Subcutaneous adipose tissue (tissue), 4 donors: ENCODE data around the gene PIGP. TPM values are rescaled to one million over a fixed set of nuclear protein-coding genes. Genes with fewer than 3 reads are reported as not detected.

Experiments used
- small RNA-seq: library from RNA; depleted of rRNA; stranded (forward); fragments of <200 nt; gene quantifications from one replicate; pipeline ENCODE3, GENCODE V24; 2016
- total RNA-seq, 4 donors: library from RNA; depleted of rRNA; stranded (reverse); fragments of >200 nt; gene quantifications; one replicate each; pipeline ENCODE4 v1.1.0, GENCODE V29; 2016
- TF ChIP-seq, protein P1 (sequence below): fragments of 450-650 bp; IDR thresholded peaks from one replicate; pipeline ENCODE4 v1.5.1; 2016; ENCODE audit warnings: low read depth, mild to moderate bottlenecking, control low read depth, antibody characterized with exemption, moderate library complexity

PIGP gene
- total RNA-seq, 4 donors from 2014 or later, result 26.6 to 73.5 (median 28.8) TPM

- TF ChIP-seq, protein P1, sequence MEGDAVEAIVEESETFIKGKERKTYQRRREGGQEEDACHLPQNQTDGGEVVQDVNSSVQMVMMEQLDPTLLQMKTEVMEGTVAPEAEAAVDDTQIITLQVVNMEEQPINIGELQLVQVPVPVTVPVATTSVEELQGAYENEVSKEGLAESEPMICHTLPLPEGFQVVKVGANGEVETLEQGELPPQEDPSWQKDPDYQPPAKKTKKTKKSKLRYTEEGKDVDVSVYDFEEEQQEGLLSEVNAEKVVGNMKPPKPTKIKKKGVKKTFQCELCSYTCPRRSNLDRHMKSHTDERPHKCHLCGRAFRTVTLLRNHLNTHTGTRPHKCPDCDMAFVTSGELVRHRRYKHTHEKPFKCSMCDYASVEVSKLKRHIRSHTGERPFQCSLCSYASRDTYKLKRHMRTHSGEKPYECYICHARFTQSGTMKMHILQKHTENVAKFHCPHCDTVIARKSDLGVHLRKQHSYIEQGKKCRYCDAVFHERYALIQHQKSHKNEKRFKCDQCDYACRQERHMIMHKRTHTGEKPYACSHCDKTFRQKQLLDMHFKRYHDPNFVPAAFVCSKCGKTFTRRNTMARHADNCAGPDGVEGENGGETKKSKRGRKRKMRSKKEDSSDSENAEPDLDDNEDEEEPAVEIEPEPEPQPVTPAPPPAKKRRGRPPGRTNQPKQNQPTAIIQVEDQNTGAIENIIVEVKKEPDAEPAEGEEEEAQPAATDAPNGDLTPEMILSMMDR, result no peak
Measured at GRCh38 chr21:37036177-37036576, 36.7 kb downstream of the PIGP start.

DNA sequence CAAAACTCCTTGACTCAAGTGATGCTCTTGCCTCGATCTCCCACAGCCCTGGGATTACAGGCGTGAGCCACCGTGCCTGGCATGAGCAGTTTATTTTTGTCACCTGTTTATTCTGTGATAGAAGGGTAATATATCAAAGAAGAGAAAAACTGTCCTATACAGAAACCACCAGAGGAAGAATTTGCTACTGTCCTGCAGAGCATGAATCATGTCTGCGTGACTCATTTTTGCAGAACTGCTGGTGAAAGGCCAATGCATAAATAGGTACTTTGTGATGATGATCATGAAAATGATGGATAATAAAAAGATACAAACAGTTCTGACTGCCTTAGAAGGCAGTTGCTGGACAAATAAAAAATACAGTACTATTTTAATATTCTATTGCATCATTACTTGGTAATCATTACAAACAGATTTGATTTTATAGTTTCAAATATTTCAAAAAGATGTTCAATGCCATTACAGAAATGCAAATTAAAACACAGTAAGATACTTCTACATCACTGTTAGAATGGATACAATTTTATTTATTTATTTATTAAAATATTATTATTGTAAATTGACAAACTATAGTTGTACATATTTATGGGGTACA is 39.9 kb downstream of the PIGP start:
- TF ChIP-seq, protein P1, result no peak

GRCh38 chr21:37032293-37032692 is 40.6 kb downstream of the PIGP start:
- TF ChIP-seq, protein P1, result no peak

GRCh38 chr21:37030864-37031263 is 42.0 kb downstream of the PIGP start:
- TF ChIP-seq, protein P1, result no peak

DNA sequence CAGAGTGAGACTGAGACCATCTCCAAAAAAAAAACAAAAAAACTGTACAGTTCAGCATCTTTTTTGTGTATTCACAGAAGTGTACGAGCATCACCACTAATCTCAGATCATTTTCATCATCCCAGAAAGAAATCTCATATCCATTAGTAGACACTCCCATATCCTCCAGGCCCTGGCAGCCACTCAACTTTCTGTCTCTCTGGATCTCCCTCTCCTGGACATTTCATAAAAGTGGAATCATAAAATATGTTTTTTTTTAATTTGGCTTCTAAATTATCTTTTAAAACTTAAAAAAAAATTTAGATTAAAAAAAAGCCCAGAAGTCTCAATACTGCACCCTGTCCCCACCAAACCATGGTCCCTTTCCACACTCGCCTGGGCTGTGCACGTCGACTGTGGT is 44.3 kb downstream of the PIGP start:
- TF ChIP-seq, protein P1, result no peak

GRCh38 chr21:37026499-37026898 is 46.4 kb downstream of the PIGP start:
- TF ChIP-seq, protein P1, result no peak

- TF ChIP-seq, protein P1, result no peak
Measured at GRCh38 chr21:37017951-37018679, 54.8 kb downstream of the PIGP start.

Small RNA genes lying within 50 kb of the gene (small RNA-seq; reads per million reads assigned to genes)
- gene RNU6-696P, result not detected

Other genes starting within 250 kb of the PIGP start
- gene HLCS, start 106.4 kb downstream of the PIGP start, total RNA-seq, result 10 to 100 TPM; 14.6 to 30.3 (median 23.7) TPM
- not detected for gene RIPPLY3, start 66.4 kb downstream of the PIGP start, total RNA-seq
- 100 to 1,000 TPM; 179 to 309 (median 223) TPM for gene TTC3, start 183 bp upstream of the PIGP start, total RNA-seq
- gene VPS26C, start 194.3 kb upstream of the PIGP start, total RNA-seq, result 100 to 1,000 TPM in 1 of 4 donors, 10 to 100 TPM in 3; 67.8 to 102 (median 78.9) TPM